SK-N-SH (cell line): ENCODE data around the gene TRIP6. TPM values are rescaled to one million over a fixed set of nuclear protein-coding genes. Genes with fewer than 3 reads are reported as not detected.

ENCODE experiments used
- CTCF ChIA-PET: fragments of 300-600, 350-600 bp; formaldehyde crosslinking; extraction: SDS; loops from one replicate; lab custom pipeline; 2021; lab: Yijun Ruan, JAX
- POLR2A ChIA-PET: fragments of 350-600 bp; sonication (Branson Sonifier 250); formaldehyde crosslinking; extraction: SDS; loops from one replicate; lab custom pipeline; 2020; ENCODE audit warnings: antibody characterized with exemption, inconsistent platforms; lab: Yijun Ruan, JAX
- DNase-seq: peaks from one replicate; pipeline ENCODE4 v3.0.0; 2012
- H2AFZ ChIP-seq: fragments of 200-600 bp; sonication (generic); 2 replicates; pipeline ENCODE4 v1.8.1; 2016; ENCODE audit warnings: antibody characterized with exemption, mild to moderate bottlenecking, low read depth
- H3F3A ChIP-seq: fragments of 200-600 bp; sonication (generic); replicated peaks from 2 replicates; pipeline ENCODE3; 2016; ENCODE audit warnings: antibody characterized with exemption, mild to moderate bottlenecking; ENCODE audit not compliant: insufficient read depth
- H3K27ac ChIP-seq, 2 experiments: fragments of 200-500 bp in 1 of 2; fragments of 200-600 bp in 1 of 2; sonication (Bioruptor generic) in 1 of 2; sonication (generic), shearing (Covaris generic) in 1 of 2; 2 replicates each; pipeline versions ENCODE4 v1.5.1 to v1.6.1; 2014 to 2016; ENCODE audit warnings: low read depth in 2 of 2, inconsistent platforms in 1 of 2, low read length in 1 of 2, mild to moderate bottlenecking in 1 of 2, mixed read lengths in 1 of 2
- H3K27me3 ChIP-seq: fragments of 200-600 bp; sonication (generic), shearing (Covaris generic); 2 replicates; pipeline ENCODE4 v1.6.1; 2016; ENCODE audit warnings: mixed run types; ENCODE audit not compliant: insufficient read depth
- H3K36me3 ChIP-seq, 2 experiments: fragments of 200-500 bp in 1 of 2; fragments of 200-600 bp in 1 of 2; sonication (Bioruptor generic) in 1 of 2; sonication (generic) in 1 of 2; replicated peaks in 1 of 2; 2 replicates each; pipeline versions ENCODE3 to v1.5.1; 2014 to 2016; ENCODE audit warnings: low read length in 1 of 2, mild to moderate bottlenecking in 1 of 2; ENCODE audit not compliant: insufficient read depth in 2 of 2, control insufficient read depth in 1 of 2
- H3K4me1 ChIP-seq, 2 experiments: fragments of 200-500 bp in 1 of 2; fragments of 200-600 bp in 1 of 2; sonication (Bioruptor generic) in 1 of 2; sonication (generic), shearing (Covaris generic) in 1 of 2; 2 replicates each; pipeline versions ENCODE4 v1.5.1 to v1.6.1; 2014 to 2016; ENCODE audit warnings: low read depth in 1 of 2, low read length in 1 of 2, mixed run types in 1 of 2; ENCODE audit not compliant: insufficient read depth in 2 of 2, control insufficient read depth in 1 of 2
- H3K4me2 ChIP-seq: fragments of 200-600 bp; sonication (generic), shearing (Covaris generic); 2 replicates; pipeline ENCODE4 v1.6.1; 2017; ENCODE audit warnings: mixed run types
- H3K4me3 ChIP-seq, 2 experiments: fragments of 200-500 bp in 1 of 2; fragments of 200-600 bp in 1 of 2; sonication (Bioruptor generic) in 1 of 2; sonication (generic), shearing (Covaris generic) in 1 of 2; 2 replicates each; pipeline versions ENCODE4 v1.5.1 to v1.8.1; 2014 to 2016; ENCODE audit warnings: low read depth in 2 of 2, inconsistent platforms in 1 of 2, low read length in 1 of 2, mild to moderate bottlenecking in 1 of 2, mixed read lengths in 1 of 2, moderate library complexity in 1 of 2
- H3K79me2 ChIP-seq: fragments of 200-600 bp; sonication (generic); 2 replicates; pipeline ENCODE4 v1.8.1; 2017; ENCODE audit warnings: mild to moderate bottlenecking; ENCODE audit not compliant: insufficient read depth
- H3K9ac ChIP-seq: fragments of 200-600 bp; sonication (generic); 2 replicates; pipeline ENCODE4 v1.6.1; 2017; ENCODE audit warnings: mixed run types
- H3K9me2 ChIP-seq: fragments of 200-600 bp; sonication (generic); 2 replicates; pipeline ENCODE4 v1.6.1; 2017; ENCODE audit warnings: mixed run types
- H3K9me3 ChIP-seq: fragments of 200-600 bp; sonication (generic); 2 replicates; pipeline ENCODE4 v1.6.1; 2017; ENCODE audit warnings: mixed run types, mild to moderate bottlenecking, moderate library complexity
- H4K20me1 ChIP-seq: fragments of 200-600 bp; sonication (generic); 2 replicates; pipeline ENCODE4 v1.6.1; 2017; ENCODE audit warnings: mild to moderate bottlenecking, mixed run types; ENCODE audit not compliant: insufficient read depth
- ELF1 ChIP-seq: IDR thresholded peaks from 2 replicates; pipeline ENCODE4 v1.4.0; 2012
- EP300 ChIP-seq, 2 experiments: IDR thresholded peaks; 2 replicates each; pipeline versions ENCODE4 v1.4.0 to v1.6.1; 2012; ENCODE audit warnings: borderline replicate concordance in 1 of 2, low read depth in 1 of 2, low read length in 1 of 2
- FOXJ3 ChIP-seq: sonication (generic); formaldehyde crosslinking; IDR thresholded peaks from 2 replicates; pipeline ENCODE4 v1.5.1; 2020; ENCODE audit warnings: mild to moderate bottlenecking, missing genetic modification reagents
- IRF3 ChIP-seq: fragments of 150-350 bp; IDR thresholded peaks from 2 replicates; pipeline ENCODE4 v1.6.1; 2016; ENCODE audit warnings: mild to moderate bottlenecking, low read depth, low read length
- NFIC ChIP-seq: IDR thresholded peaks from 2 replicates; pipeline ENCODE4 v1.4.0; 2012; ENCODE audit warnings: borderline replicate concordance
- RFX5 ChIP-seq: IDR thresholded peaks from 2 replicates; pipeline ENCODE4 v1.6.1; 2012; ENCODE audit warnings: mild to moderate bottlenecking, improper control_type of control experiment, low read length
- RXRA ChIP-seq: IDR thresholded peaks from 2 replicates; pipeline ENCODE4 v1.4.0; 2012; ENCODE audit warnings: low read depth, mild to moderate bottlenecking, borderline replicate concordance
- SMC3 ChIP-seq: IDR thresholded peaks from 2 replicates; pipeline ENCODE4 v1.6.1; 2012; ENCODE audit warnings: low read depth, low read length, improper control_type of control experiment
- TAF1 ChIP-seq: IDR thresholded peaks from 2 replicates; pipeline ENCODE4 v1.6.1; 2012; ENCODE audit warnings: low read depth, mild to moderate bottlenecking, low read length, moderate library complexity, borderline replicate concordance
- TCF12 ChIP-seq: IDR thresholded peaks from 2 replicates; pipeline ENCODE4 v1.4.0; 2012
- TEAD4 ChIP-seq: IDR thresholded peaks from 2 replicates; pipeline ENCODE4 v1.4.0; 2012; ENCODE audit warnings: mild to moderate bottlenecking, borderline replicate concordance; ENCODE audit not compliant: insufficient read depth
- WGBS: methylation state at CpG from one replicate; pipeline ENCODE4 v1.1.6; 2017; ENCODE audit warnings: low lambda C conversion rate; 5-methylcytosine and 5-hydroxymethylcytosine counted together
- polyA plus RNA-seq, 3 experiments: library from polyadenylated mRNA; depleted of rRNA; stranded (reverse); fragments of >200 nt; gene quantifications; 2 replicates each; pipeline ENCODE4 v1.2.3, GENCODE V29; 2012
- TF ChIP-seq, protein P1 (sequence below): IDR thresholded peaks from 2 replicates; pipeline ENCODE4 v1.4.0; 2012; ENCODE audit warnings: low read depth
- TF ChIP-seq, protein P2 (sequence below): fragments of 200-600 bp; sonication (generic); IDR thresholded peaks from 2 replicates; pipeline ENCODE4 v1.6.1; 2017; ENCODE audit warnings: antibody characterized with exemption, mild to moderate bottlenecking, moderate library complexity

TRIP6 gene
- polyA plus RNA-seq, 1 of the 3 experiments (the other 2 are of a cell fraction) = 6.5 TPM

GRCh38 chr7:100884736-100885439 lies 17.7 kb downstream of the TRIP6 start:
- H3K79me2 ChIP-seq = peaks cover 74% of the 10 kb centered on the region
- H3K27ac ChIP-seq = no peak overlapping the region
- CTCF ChIA-PET = interaction anchor here (4.9 kb wide), 1 partner anchor 33 kb away, joined by 16 read pairs; the partner anchor contains the start of gene SLC12A9
- peaks cover 4 to 27% of the 10 kb centered on the region in 2 experiments for H3K4me1 ChIP-seq
- no peak overlapping the region for H3K9ac ChIP-seq
- POLR2A ChIA-PET = interaction anchor here (5.8 kb wide), 1 partner anchor 9 kb away, joined by 126 read pairs; the partner anchor contains the start of gene SRRT
- no peak overlapping the region for H3K4me2 ChIP-seq
- H3K4me3 ChIP-seq = no peak overlapping the region
- peaks cover 65 to 82% of the 10 kb centered on the region in 2 experiments for H3K36me3 ChIP-seq
- peaks cover 28% of the 10 kb centered on the region for H4K20me1 ChIP-seq
- H3K9me2 ChIP-seq = no peaks in the 10 kb centered on the region
- H3K27me3 ChIP-seq = no peaks in the 10 kb centered on the region
- WGBS = 93% methylated on average over 29 of the region's 29 CpGs
- H3K9me3 ChIP-seq = no peaks in the 10 kb centered on the region
- no peak overlapping the region for H2AFZ ChIP-seq
- H3F3A ChIP-seq = peaks cover 46% of the 10 kb centered on the region
- TF ChIP-seq TAF1 (no peak), IRF3 (no peak), RXRA (no peak), NFIC (no peak), SMC3 (no peak), TCF12 (no peak), ELF1 (no peak), FOXJ3 (CRISPR knock-in tag) (no peak), TEAD4 (no peak), RFX5 (no peak), EP300 (IDR thresholded peaks at IDR 0.05; ENCODE audit: borderline replicate concordance in 1 of 2, low read depth in 1 of 2, low read length in 1 of 2) (no peak)
- TF ChIP-seq, protein P1, sequence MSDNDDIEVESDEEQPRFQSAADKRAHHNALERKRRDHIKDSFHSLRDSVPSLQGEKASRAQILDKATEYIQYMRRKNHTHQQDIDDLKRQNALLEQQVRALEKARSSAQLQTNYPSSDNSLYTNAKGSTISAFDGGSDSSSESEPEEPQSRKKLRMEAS = no peak
- TF ChIP-seq, protein P2, sequence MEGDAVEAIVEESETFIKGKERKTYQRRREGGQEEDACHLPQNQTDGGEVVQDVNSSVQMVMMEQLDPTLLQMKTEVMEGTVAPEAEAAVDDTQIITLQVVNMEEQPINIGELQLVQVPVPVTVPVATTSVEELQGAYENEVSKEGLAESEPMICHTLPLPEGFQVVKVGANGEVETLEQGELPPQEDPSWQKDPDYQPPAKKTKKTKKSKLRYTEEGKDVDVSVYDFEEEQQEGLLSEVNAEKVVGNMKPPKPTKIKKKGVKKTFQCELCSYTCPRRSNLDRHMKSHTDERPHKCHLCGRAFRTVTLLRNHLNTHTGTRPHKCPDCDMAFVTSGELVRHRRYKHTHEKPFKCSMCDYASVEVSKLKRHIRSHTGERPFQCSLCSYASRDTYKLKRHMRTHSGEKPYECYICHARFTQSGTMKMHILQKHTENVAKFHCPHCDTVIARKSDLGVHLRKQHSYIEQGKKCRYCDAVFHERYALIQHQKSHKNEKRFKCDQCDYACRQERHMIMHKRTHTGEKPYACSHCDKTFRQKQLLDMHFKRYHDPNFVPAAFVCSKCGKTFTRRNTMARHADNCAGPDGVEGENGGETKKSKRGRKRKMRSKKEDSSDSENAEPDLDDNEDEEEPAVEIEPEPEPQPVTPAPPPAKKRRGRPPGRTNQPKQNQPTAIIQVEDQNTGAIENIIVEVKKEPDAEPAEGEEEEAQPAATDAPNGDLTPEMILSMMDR = no peak
- DNase-seq = peak; percentile 30
